ENCODE results near the gene LRBA. TPM values are rescaled to one million over a fixed set of nuclear protein-coding genes. Genes with fewer than 3 reads are reported as not detected.

Gene LRBA
- polyA plus RNA-seq, 1 experiment = 23.4 TPM

- ChIA-PET POLR2A (interaction anchor here (1.4 kb wide), 1 partner anchor 9 kb away, joined by 3 read pairs; no protein-coding TSS in a partner anchor), CTCF (interaction anchor here (0.6 kb wide), 1 partner anchor 40 kb away, joined by 5 read pairs; no protein-coding TSS in a partner anchor)
- TF ChIP-seq, protein P1, sequence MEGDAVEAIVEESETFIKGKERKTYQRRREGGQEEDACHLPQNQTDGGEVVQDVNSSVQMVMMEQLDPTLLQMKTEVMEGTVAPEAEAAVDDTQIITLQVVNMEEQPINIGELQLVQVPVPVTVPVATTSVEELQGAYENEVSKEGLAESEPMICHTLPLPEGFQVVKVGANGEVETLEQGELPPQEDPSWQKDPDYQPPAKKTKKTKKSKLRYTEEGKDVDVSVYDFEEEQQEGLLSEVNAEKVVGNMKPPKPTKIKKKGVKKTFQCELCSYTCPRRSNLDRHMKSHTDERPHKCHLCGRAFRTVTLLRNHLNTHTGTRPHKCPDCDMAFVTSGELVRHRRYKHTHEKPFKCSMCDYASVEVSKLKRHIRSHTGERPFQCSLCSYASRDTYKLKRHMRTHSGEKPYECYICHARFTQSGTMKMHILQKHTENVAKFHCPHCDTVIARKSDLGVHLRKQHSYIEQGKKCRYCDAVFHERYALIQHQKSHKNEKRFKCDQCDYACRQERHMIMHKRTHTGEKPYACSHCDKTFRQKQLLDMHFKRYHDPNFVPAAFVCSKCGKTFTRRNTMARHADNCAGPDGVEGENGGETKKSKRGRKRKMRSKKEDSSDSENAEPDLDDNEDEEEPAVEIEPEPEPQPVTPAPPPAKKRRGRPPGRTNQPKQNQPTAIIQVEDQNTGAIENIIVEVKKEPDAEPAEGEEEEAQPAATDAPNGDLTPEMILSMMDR (IDR thresholded peaks at IDR 0.05; ENCODE audit: low read depth, low read length) = no peak
- no peaks in the 10 kb centered on the region for H3K9me3 ChIP-seq (ENCODE audit: control insufficient read depth, insufficient read depth, low read length)
- no peaks in the 10 kb centered on the region for H3K27me3 ChIP-seq (ENCODE audit: control insufficient read depth, insufficient read depth, low read length)
- H3K4me3 ChIP-seq (ENCODE audit: low read depth, low read length) = no peak overlapping the region
- DNase-seq (ENCODE audit: low read depth, low spot score) = no peak
- H3K27ac ChIP-seq (ENCODE audit: low read depth, low read length) = no peak overlapping the region
These were observed 683.0 kb downstream of the LRBA start for GRCh38 chr4:150332086-150332485.

DNA sequence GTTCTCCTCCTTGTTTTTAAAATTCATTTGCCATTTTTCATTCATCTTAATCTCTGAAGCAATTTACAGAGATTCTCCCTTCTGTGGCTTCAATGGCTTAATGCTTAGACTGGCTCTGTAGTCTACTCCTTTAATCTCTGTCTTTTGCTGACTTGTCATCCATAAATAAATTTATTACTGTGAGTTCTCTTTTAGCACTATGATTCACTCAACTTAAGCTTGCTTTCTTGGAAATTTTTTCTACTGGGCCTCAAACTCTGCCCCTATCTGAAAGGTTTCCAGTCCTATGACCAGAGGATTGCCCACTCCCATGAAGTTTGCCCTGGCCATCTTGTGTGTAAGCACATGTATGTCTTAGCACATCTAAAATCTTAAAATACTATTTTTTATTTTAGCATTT is 685.7 kb downstream of the LRBA start:
- no peak for DNase-seq (ENCODE audit: low read depth, low spot score)
- Histone ChIP-seq H3K27me3 (ENCODE audit: control insufficient read depth, insufficient read depth, low read length) (no peaks in the 10 kb centered on the region), H3K4me3 (ENCODE audit: low read depth, low read length) (no peak overlapping the region), H3K9me3 (ENCODE audit: control insufficient read depth, insufficient read depth, low read length) (no peaks in the 10 kb centered on the region), H3K27ac (ENCODE audit: low read depth, low read length) (no peak overlapping the region)
- ChIA-PET POLR2A (no interaction called here), CTCF (interaction anchor here (2.1 kb wide), 1 partner anchor 32 kb away, joined by 8 read pairs; no protein-coding TSS in a partner anchor)
- TF ChIP-seq, protein P1 (IDR thresholded peaks at IDR 0.05; ENCODE audit: low read depth, low read length) = no peak

GRCh38 chr4:150328496-150328895 is 686.6 kb downstream of the LRBA start:
- Histone ChIP-seq H3K27me3 (ENCODE audit: control insufficient read depth, insufficient read depth, low read length) (no peaks in the 10 kb centered on the region), H3K27ac (ENCODE audit: low read depth, low read length) (no peak overlapping the region), H3K4me3 (ENCODE audit: low read depth, low read length) (no peak overlapping the region)

DNA sequence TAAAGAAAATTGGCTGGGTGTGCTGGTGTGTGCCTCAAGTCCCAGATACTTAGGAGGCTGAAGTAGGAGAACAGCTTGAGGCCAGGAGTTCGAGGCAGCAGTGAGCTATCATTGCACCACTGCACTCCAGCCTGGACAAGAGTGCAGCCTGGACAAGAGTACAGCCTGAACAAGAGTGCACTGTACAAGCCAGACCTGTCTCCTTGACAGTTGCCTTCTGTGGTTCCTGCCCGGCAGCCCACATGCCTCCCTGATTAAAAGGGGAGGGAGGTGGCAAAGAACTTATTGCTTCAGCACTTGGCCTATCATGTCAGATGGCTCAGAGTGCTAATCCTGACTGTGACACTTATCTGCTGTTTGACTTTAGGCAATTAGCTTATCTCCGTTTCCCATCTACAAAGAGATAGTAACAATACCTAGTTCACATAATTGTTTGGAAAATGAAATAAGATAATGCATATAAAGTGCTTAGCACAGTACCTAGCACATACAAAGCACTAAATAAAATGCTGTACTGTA is 687.8 kb downstream of the LRBA start:
- POLR2A ChIA-PET = no interaction called here

More at GRCh38 chr4:150328496-150328895, 686.6 kb downstream of the LRBA start:
- TF ChIP-seq, protein P1 (IDR thresholded peaks at IDR 0.05; ENCODE audit: low read depth, low read length) = no peak
- H3K9me3 ChIP-seq (ENCODE audit: control insufficient read depth, insufficient read depth, low read length) = no peaks in the 10 kb centered on the region
- CTCF ChIA-PET = interaction anchor here (2.1 kb wide), 1 partner anchor 31 kb away, joined by 8 read pairs; no protein-coding TSS in a partner anchor
- no peak for DNase-seq (ENCODE audit: low read depth, low spot score)
- POLR2A ChIA-PET = no interaction called here

GRCh38 chr4:150325872-150326271 is 689.2 kb downstream of the LRBA start:
- H3K4me3 ChIP-seq (ENCODE audit: low read depth, low read length) = no peak overlapping the region
- no peak overlapping the region for H3K27ac ChIP-seq (ENCODE audit: low read depth, low read length)
- TF ChIP-seq, protein P1 (IDR thresholded peaks at IDR 0.05; ENCODE audit: low read depth, low read length) = no peak
- H3K27me3 ChIP-seq (ENCODE audit: control insufficient read depth, insufficient read depth, low read length) = no peaks in the 10 kb centered on the region
- no peak for DNase-seq (ENCODE audit: low read depth, low spot score)
- CTCF ChIA-PET = no interaction called here
- no peaks in the 10 kb centered on the region for H3K9me3 ChIP-seq (ENCODE audit: control insufficient read depth, insufficient read depth, low read length)
- POLR2A ChIA-PET = no interaction called here

More for the DNA sequence above, 687.8 kb downstream of the LRBA start:
- H3K4me3 ChIP-seq (ENCODE audit: low read depth, low read length) = no peak overlapping the region
- no peak overlapping the region for H3K27ac ChIP-seq (ENCODE audit: low read depth, low read length)
- DNase-seq (ENCODE audit: low read depth, low spot score) = no peak
- no peaks in the 10 kb centered on the region for H3K27me3 ChIP-seq (ENCODE audit: control insufficient read depth, insufficient read depth, low read length)
- CTCF ChIA-PET = no interaction called here
- no peaks in the 10 kb centered on the region for H3K9me3 ChIP-seq (ENCODE audit: control insufficient read depth, insufficient read depth, low read length)
- TF ChIP-seq, protein P1 (IDR thresholded peaks at IDR 0.05; ENCODE audit: low read depth, low read length) = no peak

Measured in AG04450 (cell line).